Mucosa of descending colon (tissue), 3 donors: ENCODE results near the gene CD226. TPM values are rescaled to one million over a fixed set of nuclear protein-coding genes. Genes with fewer than 3 reads are reported as not detected.

Source experiments
- ATAC-seq: fragments of 200-7000 bp; cut with Tn5 transposase; one replicate; pipeline ENCODE4 v1.9.1; 2020; ENCODE audit warnings: mild to moderate bottlenecking, moderate library complexity
- DNase-seq, 3 donors: peaks; one replicate each; pipeline ENCODE4 v3.0.0-alpha.2; 2020
- H3K36me3 ChIP-seq: fragments of 200-600 bp; one replicate; pipeline ENCODE4 v1.8.0; 2021; ENCODE audit warnings: low read depth, mild to moderate bottlenecking
- H3K4me1 ChIP-seq: fragments of 200-600 bp; one replicate; pipeline ENCODE4 v1.8.0; 2021; ENCODE audit warnings: low read depth, mild to moderate bottlenecking
- H3K4me3 ChIP-seq: fragments of 200-600 bp; one replicate; pipeline ENCODE4 v1.8.0; 2021; ENCODE audit warnings: mild to moderate bottlenecking
- H3K9me3 ChIP-seq: fragments of 200-600 bp; one replicate; pipeline ENCODE4 v1.8.0; 2021; ENCODE audit warnings: mild to moderate bottlenecking
- CTCF ChIP-seq: fragments of 200-600 bp; IDR thresholded peaks from one replicate; pipeline ENCODE4 v1.8.0; 2022; ENCODE audit warnings: antibody characterized with exemption, mild to moderate bottlenecking
- intact Hi-C, 2 donors: fragments of 100-400 bp; cut with DNase I in 1 of 2; cut with micrococcal nuclease in 1 of 2; formaldehyde crosslinking; loops; one replicate each; pipeline versions ENCODE4 v1.11.0 to v1.11.1; 2022; cut with DNase I, micrococcal nuclease
- long read RNA-seq, 2 donors: library from polyadenylated mRNA; unstranded; transcript quantifications; one replicate each; pipeline ENCODE4 v2.0.0, GENCODE V29; 2019 to 2021
- total RNA-seq, 3 donors: library from RNA; stranded (reverse); fragmentation: NEBNext Ultra II Directional in 2 of 3; extraction: Animal tissue kit (Norgen Biotek cat#: 25700) in 2 of 3; gene quantifications; one replicate each; pipeline versions ENCODE4 v1.2.1 to v1.2.4, GENCODE V29; 2021 to 2023
- donor health status: DM: no; HTN: no; CAD: no; lungs with moderate emphysema.
- donor health status: DM: no; HTN: no; CAD: no.
- donor health status: DM: no; HTN: yes; CAD: no.

CD226 gene
- 1 to 10 TPM; 1.2 to 2.7 (median 2.0) TPM for total RNA-seq
- long read RNA-seq, donor 1, partial matches to known transcripts = 0 of 1 reads
- long read RNA-seq, donor 1, other reads (novel, unspliced or antisense) = 1 of 1 reads
- long read RNA-seq, donor 2 = 0 reads

GRCh38 chr18:69947361-69948133 is at the start of gene CD226:
Gene CD226 (minus strand): TSS chr18:69947873. CDS start chr18:69947406, 467 bp downstream.
- intact Hi-C loops = no loop called here
- ATAC-seq (peak; percentile 56), DNase-seq (peak in 1 of 3 donors; percentile 58)
- Histone ChIP-seq H3K4me3 (no peak within 1 kb of the TSS), H3K4me1 (no peaks in the 10 kb centered on the region), H3K36me3 (no peaks in the 10 kb centered on the region), H3K9me3 (no peaks in the 10 kb centered on the region)
- TF ChIP-seq CTCF = no peak

GRCh38 chr18:69996951-69997798 is 49.5 kb upstream of the CD226 start:
- Histone ChIP-seq H3K36me3 (no peaks in the 10 kb centered on the region), H3K4me1 (no peaks in the 10 kb centered on the region), H3K9me3 (no peaks in the 10 kb centered on the region), H3K4me3 (no peak overlapping the region)
- ATAC-seq (peak; percentile 38), DNase-seq (peak in 1 of 3 donors; percentile 7)
- TF ChIP-seq CTCF = no peak
- intact Hi-C loops = no loop called here

GRCh38 chr18:69996417-69996816 is 48.7 kb upstream of the CD226 start:
- Histone ChIP-seq H3K9me3 (no peaks in the 10 kb centered on the region), H3K4me3 (no peak overlapping the region), H3K4me1 (no peaks in the 10 kb centered on the region), H3K36me3 (no peaks in the 10 kb centered on the region)
- DNase-seq = no peak
- ATAC-seq = no peak
- intact Hi-C loops = no loop called here
- no peak for TF ChIP-seq CTCF

GRCh38 chr18:69995774-69996173 is 48.1 kb upstream of the CD226 start:
- no peak for TF ChIP-seq CTCF
- H3K36me3 ChIP-seq = no peaks in the 10 kb centered on the region
- ATAC-seq (no peak), DNase-seq (no peak)
- intact Hi-C loops = no loop called here
- no peaks in the 10 kb centered on the region for H3K4me1 ChIP-seq
- no peak overlapping the region for H3K4me3 ChIP-seq
- no peaks in the 10 kb centered on the region for H3K9me3 ChIP-seq

GRCh38 chr18:69992776-69993175 is 45.1 kb upstream of the CD226 start:
- H3K36me3 ChIP-seq = no peaks in the 10 kb centered on the region
- TF ChIP-seq CTCF = no peak
- H3K9me3 ChIP-seq = no peaks in the 10 kb centered on the region
- H3K4me3 ChIP-seq = no peak overlapping the region
- DNase-seq (no peak), ATAC-seq (no peak)
- no peaks in the 10 kb centered on the region for H3K4me1 ChIP-seq
- intact Hi-C loops = no loop called here
